Measurements from ENCODE around the gene PDIA5.

Gene PDIA5

GRCh38 chr3:123044981-123045763 lies 21.7 kb upstream of the PDIA5 start:
- DNase-seq, result no peak

GRCh38 chr3:123046262-123047061 lies 20.4 kb upstream of the PDIA5 start:
- no peak for DNase-seq

- no peak for DNase-seq
These were observed 19.8 kb upstream of the PDIA5 start for GRCh38 chr3:123047062-123047319.

GRCh38 chr3:123048480-123049237 lies 18.2 kb upstream of the PDIA5 start:
- DNase-seq, result no peak

- DNase-seq, result no peak
These were observed 16.2 kb upstream of the PDIA5 start for GRCh38 chr3:123050666-123051065.

- DNase-seq, result no peak
These were observed 13.7 kb upstream of the PDIA5 start for GRCh38 chr3:123053107-123053506.

GRCh38 chr3:123054109-123054778 lies 12.6 kb upstream of the PDIA5 start:
- DNase-seq, result no peak

GRCh38 chr3:123054931-123055330 lies 11.9 kb upstream of the PDIA5 start:
- DNase-seq, result no peak

- no peak for DNase-seq
These were observed 11.5 kb upstream of the PDIA5 start for GRCh38 chr3:123055352-123055751.

- DNase-seq, result no peak
These were observed 8.3 kb upstream of the PDIA5 start for GRCh38 chr3:123058505-123058904.

GRCh38 chr3:123060054-123060453 lies 6.8 kb upstream of the PDIA5 start:
- no peak for DNase-seq

- DNase-seq, result no peak
These were observed 5.0 kb upstream of the PDIA5 start for GRCh38 chr3:123061856-123062255.

- no peak for DNase-seq
These were observed 3.8 kb upstream of the PDIA5 start for GRCh38 chr3:123063034-123063433.

GRCh38 chr3:123064506-123064905 lies 2.3 kb upstream of the PDIA5 start:
- no peak for DNase-seq

GRCh38 chr3:123064914-123065313 lies 1.9 kb upstream of the PDIA5 start:
- no peak for DNase-seq

GRCh38 chr3:123066599-123066895 lies 278 bp upstream of the PDIA5 start:
- DNase-seq, result no peak

- peak in 1 of 2 experiments; percentile 45 for DNase-seq
These were observed 1.1 kb downstream of the PDIA5 start for GRCh38 chr3:123067689-123068600.

- no peak for DNase-seq
These were observed 2.0 kb downstream of the PDIA5 start for GRCh38 chr3:123068601-123069381.

GRCh38 chr3:123070510-123070909 lies 3.7 kb downstream of the PDIA5 start:
- DNase-seq, result no peak

GRCh38 chr3:123071146-123071545 lies 4.3 kb downstream of the PDIA5 start:
- no peak for DNase-seq

- no peak for DNase-seq
These were observed 4.8 kb downstream of the PDIA5 start for GRCh38 chr3:123071581-123071980.
